Measurements from ENCODE around the gene MSANTD4. TPM values are rescaled to one million over a fixed set of nuclear protein-coding genes. Genes with fewer than 3 reads are reported as not detected.

Gene MSANTD4
- total RNA-seq, 1 donor from 2014 or later, result 24.4 TPM

DNA sequence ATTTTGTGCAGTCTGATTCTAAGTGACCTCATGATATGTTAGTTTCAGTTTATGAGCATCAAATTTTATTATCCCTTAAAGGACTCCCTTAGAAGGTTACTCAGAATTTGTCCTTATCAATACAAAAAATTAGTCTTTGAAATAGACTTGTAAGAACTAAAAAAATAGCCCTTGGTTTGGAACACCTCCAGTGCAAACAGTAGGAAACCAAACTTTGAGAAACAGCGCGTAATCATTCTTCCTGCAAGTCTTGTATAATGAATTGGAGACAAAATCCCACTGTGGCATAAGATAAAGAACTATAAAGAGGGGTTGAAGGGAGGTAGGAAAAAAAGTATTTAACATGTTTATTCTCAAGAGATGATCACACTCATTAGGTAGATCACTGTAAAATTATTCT, 10.8 kb upstream of the MSANTD4 start:
- no peak for TF ChIP-seq CTCF (IDR thresholded peaks at IDR 0.05; ENCODE audit: unreplicated experiment)
- Mint-ChIP-seq H3K9me3 (peaks cover 6% of the 10 kb centered on the region), H3K4me1 (no peaks in the 10 kb centered on the region), H3K27ac (no peak overlapping the region), H3K36me3 (no peaks in the 10 kb centered on the region), H3K27me3 (ENCODE audit: low read depth) (peaks cover 2% of the 10 kb centered on the region), H3K4me3 (no peak overlapping the region)
- no peak for DNase-seq (ENCODE audit: low spot score in 2 of 2, unreplicated experiment in 2 of 2)

DNA sequence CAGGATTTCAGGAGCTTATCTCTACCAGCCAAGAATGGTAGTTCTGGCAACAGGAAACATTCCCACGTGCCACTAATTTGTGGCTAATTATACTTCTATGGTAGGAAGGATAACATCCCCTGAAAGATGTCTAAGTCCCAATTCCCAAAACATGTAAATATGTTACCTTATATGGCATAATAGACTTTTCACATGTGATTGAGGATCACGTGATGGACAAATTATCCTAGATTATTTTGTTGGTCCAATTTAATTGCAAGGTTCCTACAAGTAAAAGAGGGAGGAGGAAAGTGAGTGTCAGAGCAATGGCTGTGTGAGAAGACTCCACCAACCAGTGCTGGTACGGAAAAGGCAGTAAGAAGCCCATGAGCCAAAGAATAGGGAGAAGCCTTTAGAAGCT, 9.9 kb upstream of the MSANTD4 start:
- H3K27ac Mint-ChIP-seq, result no peak overlapping the region
- no peaks in the 10 kb centered on the region for H3K36me3 Mint-ChIP-seq
- no peak overlapping the region for H3K4me3 Mint-ChIP-seq
- H3K9me3 Mint-ChIP-seq, result peaks cover 14% of the 10 kb centered on the region
- peaks cover 2% of the 10 kb centered on the region for H3K27me3 Mint-ChIP-seq (ENCODE audit: low read depth)
- TF ChIP-seq CTCF (IDR thresholded peaks at IDR 0.05; ENCODE audit: unreplicated experiment), result no peak
- no peaks in the 10 kb centered on the region for H3K4me1 Mint-ChIP-seq
- no peak for DNase-seq (ENCODE audit: low spot score in 2 of 2, unreplicated experiment in 2 of 2)

- no peak for TF ChIP-seq CTCF (IDR thresholded peaks at IDR 0.05; ENCODE audit: unreplicated experiment)
- Mint-ChIP-seq H3K36me3 (no peaks in the 10 kb centered on the region), H3K27me3 (ENCODE audit: low read depth) (peaks cover 2% of the 10 kb centered on the region), H3K27ac (no peak overlapping the region), H3K4me1 (no peaks in the 10 kb centered on the region), H3K9me3 (peaks cover 17% of the 10 kb centered on the region), H3K4me3 (no peak overlapping the region)
- no peak for DNase-seq (ENCODE audit: low spot score in 2 of 2, unreplicated experiment in 2 of 2)
Observed at GRCh38 chr11:106031202-106031810, 9.3 kb upstream of the MSANTD4 start.

GRCh38 chr11:106030609-106031008, 8.6 kb upstream of the MSANTD4 start:
- H3K36me3 Mint-ChIP-seq, result no peaks in the 10 kb centered on the region
- TF ChIP-seq CTCF (IDR thresholded peaks at IDR 0.05; ENCODE audit: unreplicated experiment), result no peak
- no peak for DNase-seq (ENCODE audit: low spot score in 2 of 2, unreplicated experiment in 2 of 2)
- no peak overlapping the region for H3K4me3 Mint-ChIP-seq
- peaks cover 2% of the 10 kb centered on the region for H3K27me3 Mint-ChIP-seq (ENCODE audit: low read depth)
- peaks cover 21% of the 10 kb centered on the region for H3K9me3 Mint-ChIP-seq
- H3K27ac Mint-ChIP-seq, result no peak overlapping the region
- H3K4me1 Mint-ChIP-seq, result no peaks in the 10 kb centered on the region

- Mint-ChIP-seq H3K36me3 (peaks cover 4% of the 10 kb centered on the region), H3K9me3 (peaks cover 15% of the 10 kb centered on the region), H3K4me1 (peaks cover 33% of the 10 kb centered on the region), H3K27me3 (ENCODE audit: low read depth) (no peaks in the 10 kb centered on the region), H3K27ac (peak overlapping the region; percentile 96), H3K4me3 (peak overlapping the region; percentile 97)
- no peak for TF ChIP-seq CTCF (IDR thresholded peaks at IDR 0.05; ENCODE audit: unreplicated experiment)
- DNase-seq (ENCODE audit: low spot score in 2 of 2, unreplicated experiment in 2 of 2), result no peak
Observed at GRCh38 chr11:106022795-106023275, 795 bp upstream of the MSANTD4 start.

All from mesothelial cell of epicardium (in vitro differentiated cells).